Heart right ventricle (tissue), 16 donors: ENCODE measurements around the gene FAXDC2. TPM values are rescaled to one million over a fixed set of nuclear protein-coding genes. Genes with fewer than 3 reads are reported as not detected.

Source experiments
- ATAC-seq, 8 donors: fragments of 200-7000 bp; cut with Tn5 transposase; one replicate each; pipeline ENCODE4 v1.9.1; 2020; ENCODE audit warnings: mild to moderate bottlenecking in 8 of 8, moderate library complexity in 8 of 8, moderate number of reproducible peaks in 1 of 8
- DNase-seq, 2 donors: peaks; one replicate each; pipeline ENCODE4 v3.0.0-alpha.2; 2020
- H3K27ac ChIP-seq, 10 donors: fragments of 200-600 bp; sonication (generic) in 2 of 10; one replicate each; pipeline versions ENCODE4 v1.5.0 to v1.8.0; 2020 to 2022; ENCODE audit warnings: mild to moderate bottlenecking in 3 of 10
- H3K27me3 ChIP-seq, 7 donors: fragments of 200-600 bp; one replicate each; pipeline ENCODE4 v1.8.0; 2021 to 2022; ENCODE audit warnings: mild to moderate bottlenecking in 2 of 7
- H3K36me3 ChIP-seq, 9 donors: fragments of 200-600 bp; sonication (generic) in 1 of 9; one replicate each; pipeline versions ENCODE4 v1.5.0 to v1.8.0; 2020 to 2022; ENCODE audit warnings: mild to moderate bottlenecking in 2 of 9
- H3K4me1 ChIP-seq, 9 donors: fragments of 200-600 bp; sonication (generic) in 1 of 9; one replicate each; pipeline versions ENCODE4 v1.5.0 to v1.8.0; 2020 to 2022; ENCODE audit warnings: mild to moderate bottlenecking in 4 of 9
- H3K4me3 ChIP-seq, 10 donors: fragments of 200-600 bp; sonication (generic) in 2 of 10; one replicate each; pipeline versions ENCODE4 v1.5.0 to v1.8.0; 2020 to 2022; ENCODE audit warnings: mild to moderate bottlenecking in 7 of 10, moderate library complexity in 2 of 10
- H3K9me3 ChIP-seq, 11 donors: fragments of 200-600 bp in 10 of 11; sonication (generic) in 2 of 11; one replicate each; pipeline versions ENCODE4 v1.5.0 to v1.8.0; 2013 to 2022; ENCODE audit warnings: mild to moderate bottlenecking in 2 of 11, control low read depth in 1 of 11, moderate library complexity in 1 of 11
- WGBS, 2 donors: extraction: QIAGEN DNeasy Blood & Tissue Kit; methylation state at CpG; one replicate each; pipeline ENCODE4 v1.1.7; 2013; ENCODE audit warnings: inconsistent platforms in 1 of 2; 5-methylcytosine and 5-hydroxymethylcytosine counted together
- intact Hi-C, 10 donors: fragments of 100-400 bp; cut with DNase I; formaldehyde crosslinking; loops; one replicate each; pipeline versions ENCODE4 v1.11.1 to v1.14.2; 2022
- polyA plus RNA-seq, 2 donors: library from polyadenylated mRNA; stranded (reverse); fragments of 200-250 nt; gene quantifications; one replicate each; pipeline ENCODE4 v1.2.3, GENCODE V29; 2013
- total RNA-seq, 10 donors: library from RNA; stranded (reverse); fragmentation: NEBNext Ultra II Directional in 3 of 10; extraction: Animal tissue kit (Norgen Biotek cat#: 25700) in 3 of 10; gene quantifications; one replicate each; pipeline versions ENCODE4 v1.2.1 to v1.2.4, GENCODE V29; 2021 to 2023
- TF ChIP-seq, protein P1 (sequence below), 9 donors: fragments of 200-600 bp; sonication (generic) in 2 of 9; IDR thresholded peaks; one replicate each; pipeline versions ENCODE4 v1.5.0 to v1.8.0; 2021 to 2022; ENCODE audit warnings: antibody characterized with exemption in 9 of 9, mild to moderate bottlenecking in 5 of 9, moderate library complexity in 1 of 9
- donor health status: Arrhythmogenic right ventricular cardiomyopathy.
- donor health status: ischemic (EF 13 %, LVEDD 7.1; RV severe dilation, severe dysfunction).
- donor health status: healthy with polysubstance abuse.
- donor health status: DM: no; HTN: yes; CAD: no.
- donor health status: DM: no; HTN: no; CAD: no.
- donor health status: ischemic (EF 25% LVEDD 6.9; RV normal size, moderate dysfunction).
- donor health status: ischemic (EF 25% LVEDD 5.7; RV mildly dilated, moderate dysfunction).
- donor health status: healthy.
- donor health status: DM: yes; HTN: yes; CAD: no.
- donor health status: Ischemic cardiomyopathy.
- donor health status: ischemic (EF 35%, LVEDD 5.7; RV mildly dilated, moderate dysfunction).
- donor health status: nonischemic (EF 11% LVEDD 7.7; RV severe dilation, severe dysfunction).
- donor health status: DM: yes; HTN: yes; CAD: no.
- donor health status: PGD.
- donor health status: ischemic (EF 29% LVEDD 5.4; RV normal size, mild dysfunction).
- donor health status: nonischemic (EF 23%, LVEDD 6.1; RV moderate dilation, normal function).

FAXDC2 gene
- total and polyA plus RNA-seq, 12 donors = 4.8 to 31.5 (median 20.9) TPM

GRCh38 chr5:154816891-154817492, 33.4 kb downstream of the FAXDC2 start:
- peak overlapping the region in 6 of 10 donors; percentile 19 to 51 (median 22) for H3K27ac ChIP-seq
- TF ChIP-seq, protein P1, sequence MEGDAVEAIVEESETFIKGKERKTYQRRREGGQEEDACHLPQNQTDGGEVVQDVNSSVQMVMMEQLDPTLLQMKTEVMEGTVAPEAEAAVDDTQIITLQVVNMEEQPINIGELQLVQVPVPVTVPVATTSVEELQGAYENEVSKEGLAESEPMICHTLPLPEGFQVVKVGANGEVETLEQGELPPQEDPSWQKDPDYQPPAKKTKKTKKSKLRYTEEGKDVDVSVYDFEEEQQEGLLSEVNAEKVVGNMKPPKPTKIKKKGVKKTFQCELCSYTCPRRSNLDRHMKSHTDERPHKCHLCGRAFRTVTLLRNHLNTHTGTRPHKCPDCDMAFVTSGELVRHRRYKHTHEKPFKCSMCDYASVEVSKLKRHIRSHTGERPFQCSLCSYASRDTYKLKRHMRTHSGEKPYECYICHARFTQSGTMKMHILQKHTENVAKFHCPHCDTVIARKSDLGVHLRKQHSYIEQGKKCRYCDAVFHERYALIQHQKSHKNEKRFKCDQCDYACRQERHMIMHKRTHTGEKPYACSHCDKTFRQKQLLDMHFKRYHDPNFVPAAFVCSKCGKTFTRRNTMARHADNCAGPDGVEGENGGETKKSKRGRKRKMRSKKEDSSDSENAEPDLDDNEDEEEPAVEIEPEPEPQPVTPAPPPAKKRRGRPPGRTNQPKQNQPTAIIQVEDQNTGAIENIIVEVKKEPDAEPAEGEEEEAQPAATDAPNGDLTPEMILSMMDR (IDR thresholded peaks at IDR 0.05) = no peak

GRCh38 chr5:154815684-154816247, 34.6 kb downstream of the FAXDC2 start:
- H3K27me3 ChIP-seq = no peaks in the 10 kb centered on the region
- 81 to 90% methylated on average over 5 of the region's 5 CpGs for WGBS, 2 donors
- H3K4me1 ChIP-seq = peaks cover 0 to 43% (median 8%) of the 10 kb centered on the region in 9 donors
- TF ChIP-seq, protein P1 (IDR thresholded peaks at IDR 0.05) = no peak
- DNase-seq (no peak), ATAC-seq (no peak)
- peak overlapping the region in 1 of 10 donors; percentile 46 for H3K27ac ChIP-seq
- no peaks in the 10 kb centered on the region for H3K9me3 ChIP-seq
- intact Hi-C loops = no loop called here
- peaks cover 0 to 100% (median 56%) of the 10 kb centered on the region in 9 donors for H3K36me3 ChIP-seq
- no peak overlapping the region for H3K4me3 ChIP-seq

More at GRCh38 chr5:154816891-154817492, 33.4 kb downstream of the FAXDC2 start:
- Histone ChIP-seq H3K9me3 (no peaks in the 10 kb centered on the region), H3K27me3 (no peaks in the 10 kb centered on the region), H3K4me1 (peaks cover 0 to 37% (median 8%) of the 10 kb centered on the region in 9 donors), H3K36me3 (peaks cover 0 to 100% (median 58%) of the 10 kb centered on the region in 9 donors), H3K4me3 (no peak overlapping the region)
- DNase-seq (no peak), ATAC-seq (peak in 1 of 8 donors; percentile 17)
- 71 to 80% methylated on average over 5 of the region's 5 CpGs for WGBS, 2 donors
- intact Hi-C loops = no loop called here

GRCh38 chr5:154815025-154815424, 35.4 kb downstream of the FAXDC2 start:
- Histone ChIP-seq H3K4me3 (no peak overlapping the region), H3K36me3 (peaks cover 0 to 100% (median 54%) of the 10 kb centered on the region in 9 donors), H3K4me1 (peaks cover 0 to 42% (median 8%) of the 10 kb centered on the region in 9 donors), H3K27ac (no peak overlapping the region), H3K27me3 (no peaks in the 10 kb centered on the region), H3K9me3 (no peaks in the 10 kb centered on the region)
- DNase-seq (no peak), ATAC-seq (no peak)
- WGBS, 2 donors = 82 to 88% methylated on average over 11 of the region's 11 CpGs
- TF ChIP-seq, protein P1 (IDR thresholded peaks at IDR 0.05) = no peak
- intact Hi-C loops = no loop called here

DNA sequence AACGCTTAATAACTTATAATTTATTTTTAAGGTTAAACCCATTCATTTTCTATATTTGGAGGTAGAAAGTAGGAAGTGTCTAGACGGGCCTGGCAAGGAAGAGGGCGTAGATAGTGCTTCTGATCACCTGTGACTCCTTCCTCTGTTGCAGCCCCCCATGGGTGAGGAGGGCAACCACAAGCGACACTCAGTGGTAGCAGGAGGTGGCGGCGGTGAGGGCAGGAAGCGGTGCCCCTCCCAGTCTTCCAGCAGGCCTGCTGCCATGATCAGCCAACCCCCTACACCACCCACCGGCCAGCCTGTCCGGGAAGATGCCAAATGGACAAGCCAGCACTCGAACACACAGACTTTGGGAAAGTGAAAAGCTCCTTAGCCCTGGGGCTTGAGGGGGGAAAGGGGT, 36.7 kb downstream of the FAXDC2 start:
- Histone ChIP-seq H3K4me1 (peaks cover 0 to 34% (median 7%) of the 10 kb centered on the region in 9 donors), H3K36me3 (peaks cover 0 to 100% (median 63%) of the 10 kb centered on the region in 9 donors), H3K9me3 (no peaks in the 10 kb centered on the region), H3K4me3 (no peak overlapping the region), H3K27me3 (no peaks in the 10 kb centered on the region), H3K27ac (no peak overlapping the region)
- TF ChIP-seq, protein P1 (IDR thresholded peaks at IDR 0.05) = no peak
- ATAC-seq (no peak), DNase-seq (no peak)
- intact Hi-C loops = loop anchor here in 6 of 10 donors (2.0 to 5.0 kb wide), 3 partner anchors 161 to 163 kb away; no protein-coding TSS in a partner anchor
- 78 to 84% methylated on average over 10 of the region's 10 CpGs for WGBS, 2 donors
